ENCODE measurements around the gene HECTD3. TPM values are rescaled to one million over a fixed set of nuclear protein-coding genes. Genes with fewer than 3 reads are reported as not detected.

Gene HECTD3
- polyA plus RNA-seq, 3 donors = 13.9 to 53.9 (median 16.7) TPM

Other genes with a start within 250 kb of the HECTD3 start
- gene RPS8, start 235.8 kb downstream of the HECTD3 start, polyA plus RNA-seq = 1,000 to 10,000 TPM in 1 of 3 donors, 100 to 1,000 TPM in 2; 413 to 1,619 (median 419) TPM
- gene BEST4, start 223.2 kb downstream of the HECTD3 start, polyA plus RNA-seq = under 1 TPM in 1 of 3 donors, not detected in 2; 0.19 TPM
- gene PLK3, start 210.9 kb downstream of the HECTD3 start, polyA plus RNA-seq = 100 to 1,000 TPM in 1 of 3 donors, 10 to 100 TPM in 2; 15.8 to 285 (median 28.1) TPM
- gene DYNLT4, start 204.0 kb downstream of the HECTD3 start, polyA plus RNA-seq = 1 to 10 TPM in 2 of 3 donors, under 1 TPM in 1; 0.91 to 2.8 (median 2.2) TPM
- gene BTBD19, start 202.8 kb downstream of the HECTD3 start, polyA plus RNA-seq = 1 to 10 TPM in 1 of 3 donors, under 1 TPM in 2; 0.10 to 6.3 (median 0.73) TPM
- under 1 TPM; 0.18 to 0.71 (median 0.22) TPM for gene PTCH2, start 168.1 kb downstream of the HECTD3 start, polyA plus RNA-seq
- 10 to 100 TPM; 10.9 to 18.0 (median 14.7) TPM for gene EIF2B3, start 24.7 kb downstream of the HECTD3 start, polyA plus RNA-seq
- gene UROD, start 930 bp upstream of the HECTD3 start, polyA plus RNA-seq = 100 to 1,000 TPM in 2 of 3 donors, 10 to 100 TPM in 1; 98.2 to 115 (median 108) TPM
- gene ZSWIM5, start 195.3 kb upstream of the HECTD3 start, polyA plus RNA-seq = not detected

Measured in CD14-positive monocyte (primary cell).